ENCODE measurements around the gene HADHB.

GRCh38 chr2:26255759-26256384 lies 11.1 kb downstream of the HADHB start:
- TF ChIP-seq CTCF (IDR thresholded peaks at IDR 0.05; ENCODE audit: low read length) (no peak), EZH2 (IDR thresholded peaks at IDR 0.05; ENCODE audit: borderline replicate concordance, low read length) (no peak)

Measured in OCI-LY1 (cell line).